Lung (tissue), 12 donors: ENCODE results near the gene INAFM2. TPM values are rescaled to one million over a fixed set of nuclear protein-coding genes. Genes with fewer than 3 reads are reported as not detected.

Experiments used
- ATAC-seq: fragments of 200-7000 bp; cut with Tn5 transposase; one replicate; pipeline ENCODE4 v1.9.1; 2020; ENCODE audit warnings: moderate number of reproducible peaks; ENCODE audit not compliant: insufficient read depth, low FRiP score
- DNase-seq, 3 donors: peaks; one replicate each; pipeline ENCODE4 v3.0.0-alpha.2; 2013 to 2017
- H3K27ac ChIP-seq, 2 donors: one replicate each; pipeline ENCODE4 v1.5.1; 2013; ENCODE audit warnings: mild to moderate bottlenecking in 2 of 2, moderate library complexity in 2 of 2, control low read depth in 1 of 2, inconsistent platforms in 1 of 2, low read depth in 1 of 2, low read length in 1 of 2
- H3K27me3 ChIP-seq, 3 donors: one replicate each; pipeline ENCODE4 v1.5.1; 2013; ENCODE audit warnings: low read length in 2 of 3; ENCODE audit not compliant: control insufficient read depth in 3 of 3, insufficient read depth in 3 of 3
- H3K36me3 ChIP-seq, 4 donors: one replicate each; pipeline ENCODE4 v1.5.1; 2013; ENCODE audit warnings: low read length in 4 of 4, mild to moderate bottlenecking in 1 of 4, moderate library complexity in 1 of 4; ENCODE audit not compliant: control insufficient read depth in 4 of 4, insufficient read depth in 4 of 4
- H3K4me1 ChIP-seq, 5 donors: one replicate each; pipeline ENCODE4 v1.5.1; 2013; ENCODE audit warnings: low read length in 5 of 5, mild to moderate bottlenecking in 2 of 5, moderate library complexity in 1 of 5; ENCODE audit not compliant: control insufficient read depth in 5 of 5, insufficient read depth in 5 of 5
- H3K4me3 ChIP-seq: one replicate; pipeline ENCODE4 v1.5.1; 2013; ENCODE audit warnings: mild to moderate bottlenecking, control low read depth, moderate library complexity
- H3K9ac ChIP-seq, 2 donors: one replicate each; pipeline ENCODE4 v1.5.1; 2013; ENCODE audit warnings: low read length in 2 of 2, control low read depth in 1 of 2; ENCODE audit not compliant: insufficient read depth in 1 of 2
- H3K9me3 ChIP-seq, 4 donors: one replicate each; pipeline ENCODE4 v1.5.1; 2013; ENCODE audit warnings: low read length in 3 of 4, mild to moderate bottlenecking in 1 of 4, moderate library complexity in 1 of 4; ENCODE audit not compliant: control insufficient read depth in 4 of 4, insufficient read depth in 3 of 4
- WGBS, 2 donors: extraction: QIAGEN DNeasy Blood & Tissue Kit; methylation state at CpG; one replicate each; pipeline ENCODE4 v1.1.7; 2013; 5-methylcytosine and 5-hydroxymethylcytosine counted together
- polyA plus RNA-seq, 2 donors: library from polyadenylated mRNA; stranded (reverse); fragments of 200-250 nt; gene quantifications; one replicate each; pipeline ENCODE4 v1.2.1, GENCODE V29; 2013
- total RNA-seq, 2 donors: library from RNA; depleted of rRNA in 1 of 2; stranded (reverse); fragments of >200 nt in 1 of 2; gene quantifications; one replicate each; pipeline ENCODE4 v1.2.1, GENCODE V29; 2014 to 2021
- TF ChIP-seq, protein P1 (sequence below): IDR thresholded peaks from 2 replicates; pipeline ENCODE4 v1.5.1; 2012; ENCODE audit warnings: mild to moderate bottlenecking; ENCODE audit errors: control extremely low read depth, extremely low read depth
- donor health status: control.
- donor health status: control.
- donor health status: Bipolar disorder and iron deficiency.
- donor health status: healthy.
- donor health status: DM: yes; HTN: yes; CAD: no.

The INAFM2 gene
- total and polyA plus RNA-seq, 4 donors: 12.8 to 31.1 (median 19.0) TPM

DNA sequence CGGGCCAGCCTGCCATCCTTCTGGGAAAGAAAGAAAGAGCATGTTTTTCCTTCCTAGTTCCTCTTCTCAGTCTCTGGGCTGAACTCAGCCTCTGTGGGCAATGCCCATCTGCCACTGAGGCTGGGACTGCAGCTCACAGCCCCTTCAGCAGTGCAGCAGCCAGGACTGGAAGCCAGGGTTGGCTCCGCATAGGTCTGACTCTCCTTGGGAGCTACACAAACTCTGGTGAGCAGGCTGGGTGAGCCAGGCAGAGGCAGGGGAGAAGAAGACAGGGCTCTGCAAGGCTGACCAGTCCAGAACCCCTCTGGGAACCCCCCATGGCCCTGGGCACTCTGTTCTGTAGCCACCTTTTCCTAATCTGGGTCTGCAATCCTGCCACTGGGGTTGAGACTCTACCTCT is 38.1 kb downstream of the INAFM2 start:
- no peak overlapping the region for H3K4me3 ChIP-seq
- TF ChIP-seq, protein P1, sequence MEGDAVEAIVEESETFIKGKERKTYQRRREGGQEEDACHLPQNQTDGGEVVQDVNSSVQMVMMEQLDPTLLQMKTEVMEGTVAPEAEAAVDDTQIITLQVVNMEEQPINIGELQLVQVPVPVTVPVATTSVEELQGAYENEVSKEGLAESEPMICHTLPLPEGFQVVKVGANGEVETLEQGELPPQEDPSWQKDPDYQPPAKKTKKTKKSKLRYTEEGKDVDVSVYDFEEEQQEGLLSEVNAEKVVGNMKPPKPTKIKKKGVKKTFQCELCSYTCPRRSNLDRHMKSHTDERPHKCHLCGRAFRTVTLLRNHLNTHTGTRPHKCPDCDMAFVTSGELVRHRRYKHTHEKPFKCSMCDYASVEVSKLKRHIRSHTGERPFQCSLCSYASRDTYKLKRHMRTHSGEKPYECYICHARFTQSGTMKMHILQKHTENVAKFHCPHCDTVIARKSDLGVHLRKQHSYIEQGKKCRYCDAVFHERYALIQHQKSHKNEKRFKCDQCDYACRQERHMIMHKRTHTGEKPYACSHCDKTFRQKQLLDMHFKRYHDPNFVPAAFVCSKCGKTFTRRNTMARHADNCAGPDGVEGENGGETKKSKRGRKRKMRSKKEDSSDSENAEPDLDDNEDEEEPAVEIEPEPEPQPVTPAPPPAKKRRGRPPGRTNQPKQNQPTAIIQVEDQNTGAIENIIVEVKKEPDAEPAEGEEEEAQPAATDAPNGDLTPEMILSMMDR: no peak
- no peaks in the 10 kb centered on the region for H3K36me3 ChIP-seq
- no peaks in the 10 kb centered on the region for H3K9me3 ChIP-seq
- no peak overlapping the region for H3K9ac ChIP-seq
- H3K27me3 ChIP-seq: peaks cover 0 to 13% (median 0%) of the 10 kb centered on the region in 3 donors
- WGBS, 2 donors: 75 to 81% methylated on average over 2 of the region's 2 CpGs
- H3K4me1 ChIP-seq: peaks cover 0 to 11% (median 0%) of the 10 kb centered on the region in 5 donors
- ATAC-seq (no peak), DNase-seq (no peak)
- H3K27ac ChIP-seq: no peak overlapping the region

DNA sequence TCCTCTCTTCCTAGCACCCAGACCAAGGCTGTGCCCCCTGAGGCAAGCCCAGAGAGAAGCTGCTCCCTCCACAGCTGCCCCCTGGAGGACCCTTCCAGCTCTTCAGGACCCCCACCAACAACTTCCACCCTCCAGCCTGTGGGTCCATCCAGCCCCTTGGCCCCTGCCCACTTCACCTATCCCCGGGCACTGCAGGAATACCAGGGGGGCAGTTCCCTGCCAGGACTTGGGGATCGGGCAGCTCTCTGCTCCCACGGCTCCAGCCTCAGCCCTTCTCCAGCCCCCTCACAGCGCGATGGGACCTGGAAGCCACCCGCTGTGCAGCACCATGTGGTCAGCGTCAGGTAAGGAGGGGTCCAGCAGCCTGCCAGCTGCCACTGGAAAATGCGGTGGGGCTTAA is 40.1 kb downstream of the INAFM2 start:
- H3K27me3 ChIP-seq: peaks cover 0 to 13% (median 0%) of the 10 kb centered on the region in 3 donors
- no peak overlapping the region for H3K4me3 ChIP-seq
- DNase-seq (no peak), ATAC-seq (no peak)
- peaks cover 0 to 14% (median 0%) of the 10 kb centered on the region in 5 donors for H3K4me1 ChIP-seq
- H3K27ac ChIP-seq: no peak overlapping the region
- WGBS, 2 donors: 85 to 90% methylated on average over 8 of the region's 8 CpGs
- TF ChIP-seq, protein P1: no peak
- H3K36me3 ChIP-seq: no peaks in the 10 kb centered on the region
- H3K9me3 ChIP-seq: no peaks in the 10 kb centered on the region
- H3K9ac ChIP-seq: no peak overlapping the region

- TF ChIP-seq, protein P1: no peak
- H3K4me1 ChIP-seq: peaks cover 0 to 13% (median 0%) of the 10 kb centered on the region in 5 donors
- H3K9ac ChIP-seq: no peak overlapping the region
- peaks cover 0 to 7% (median 0%) of the 10 kb centered on the region in 3 donors for H3K27me3 ChIP-seq
- no peaks in the 10 kb centered on the region for H3K36me3 ChIP-seq
- ATAC-seq (no peak), DNase-seq (no peak)
- H3K27ac ChIP-seq: no peak overlapping the region
- WGBS, 2 donors: 69 to 79% methylated on average over 6 of the region's 6 CpGs
- no peaks in the 10 kb centered on the region for H3K9me3 ChIP-seq
- no peak overlapping the region for H3K4me3 ChIP-seq
Observed at GRCh38 chr15:40364251-40364650, 40.8 kb downstream of the INAFM2 start.

DNA sequence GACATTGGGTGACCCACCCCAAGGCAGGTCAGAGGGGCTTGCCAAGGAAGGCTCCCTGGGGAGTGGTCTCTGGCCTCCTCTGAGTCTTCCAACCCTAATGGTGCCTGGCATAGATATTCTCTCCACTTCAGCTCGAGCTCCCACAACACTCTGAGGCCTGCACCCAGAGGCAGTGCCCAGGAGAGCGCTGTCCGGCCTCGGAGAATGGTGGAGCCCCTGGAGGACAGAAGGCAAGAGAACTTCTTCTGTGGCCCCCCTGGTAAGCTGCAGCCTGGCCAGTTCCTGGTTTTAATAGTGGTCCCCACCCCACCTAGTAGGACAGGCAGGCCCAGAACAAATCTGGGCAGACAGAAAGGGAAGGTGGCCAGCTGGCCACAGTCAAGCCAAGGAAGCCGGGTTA is 41.5 kb downstream of the INAFM2 start:
- no peak overlapping the region for H3K27ac ChIP-seq
- H3K9me3 ChIP-seq: no peaks in the 10 kb centered on the region
- TF ChIP-seq, protein P1: no peak
- H3K36me3 ChIP-seq: no peaks in the 10 kb centered on the region
- H3K9ac ChIP-seq: no peak overlapping the region
- H3K4me1 ChIP-seq: peaks cover 0 to 13% (median 0%) of the 10 kb centered on the region in 5 donors
- WGBS, 2 donors: 90 to 91% methylated on average over 5 of the region's 5 CpGs
- H3K4me3 ChIP-seq: no peak overlapping the region
- H3K27me3 ChIP-seq: peaks cover 0 to 7% (median 0%) of the 10 kb centered on the region in 3 donors
- ATAC-seq (no peak), DNase-seq (no peak)
